Kidney (tissue), 14 donors: ENCODE measurements around the gene NUFIP1. TPM values are rescaled to one million over a fixed set of nuclear protein-coding genes. Genes with fewer than 3 reads are reported as not detected.

Experiments
- DNase-seq, 5 donors: peaks; one replicate each; pipeline ENCODE4 v3.0.0-alpha.2; 2013 to 2020
- FAIRE-seq: peaks from 2 replicates; lab custom pipeline; 2012; peaks lifted over from hg19 to GRCh38; lab: Jason Lieb, UNC
- H3K27ac ChIP-seq, 2 donors: one replicate each; pipeline ENCODE4 v1.7.0; 2013; ENCODE audit warnings: low read depth in 2 of 2, low read length in 2 of 2, inconsistent platforms in 1 of 2
- H3K27me3 ChIP-seq: one replicate; pipeline ENCODE4 v1.7.1; 2013; ENCODE audit warnings: low read length, inconsistent platforms; ENCODE audit not compliant: control insufficient read depth, insufficient read depth
- H3K36me3 ChIP-seq, 3 donors: one replicate each; pipeline versions ENCODE4 v1.7.0 to v1.7.1; 2013; ENCODE audit warnings: low read length in 3 of 3, control low read depth in 1 of 3, inconsistent platforms in 1 of 3; ENCODE audit not compliant: insufficient read depth in 3 of 3, control insufficient read depth in 2 of 3
- H3K4me1 ChIP-seq, 3 donors: one replicate each; pipeline versions ENCODE4 v1.7.0 to v1.7.1; 2013; ENCODE audit warnings: low read length in 3 of 3, inconsistent platforms in 1 of 3, low read depth in 1 of 3; ENCODE audit not compliant: control insufficient read depth in 2 of 3, insufficient read depth in 2 of 3
- H3K4me3 ChIP-seq, 3 donors: one replicate each; pipeline versions ENCODE4 v1.7.0 to v1.8.1; 2013; ENCODE audit warnings: low read length in 3 of 3, control low read depth in 1 of 3, inconsistent platforms in 1 of 3
- H3K9ac ChIP-seq, 3 donors: one replicate each; pipeline versions ENCODE4 v1.7.0 to v1.7.1; 2013; ENCODE audit warnings: low read length in 3 of 3, control low read depth in 1 of 3, inconsistent platforms in 1 of 3
- H3K9me3 ChIP-seq, 3 donors: one replicate each; pipeline versions ENCODE4 v1.7.0 to v1.7.1; 2013; ENCODE audit warnings: low read length in 3 of 3, control low read depth in 1 of 3, inconsistent platforms in 1 of 3; ENCODE audit not compliant: control insufficient read depth in 2 of 3, insufficient read depth in 1 of 3
- intact Hi-C: fragments of 100-400 bp; cut with DNase I; formaldehyde crosslinking; loops from one replicate; pipeline ENCODE4 v1.11.1; 2022
- polyA plus RNA-seq: library from polyadenylated mRNA; stranded (reverse); fragments of 350-450 nt; fragmentation: Illumina TruSeq; extraction: RNeasy Lipid Tissue Mini Kit (QIAGEN cat#74804); gene quantifications from one replicate; pipeline ENCODE4 v1.2.3, GENCODE V29; 2014; ENCODE audit warnings: low read depth, low replicate concordance; ENCODE audit not compliant: insufficient read depth
- total RNA-seq: library from RNA; stranded (reverse); fragmentation: NEBNext Ultra II Directional; extraction: Animal tissue kit (Norgen Biotek cat#: 25700); gene quantifications from one replicate; pipeline ENCODE4 v1.2.1, GENCODE V29; 2021
- TF ChIP-seq, protein P1 (sequence below): IDR thresholded peaks from 3 replicates; pipeline ENCODE4 v1.5.1; 2012; ENCODE audit warnings: mild to moderate bottlenecking, moderate library complexity, borderline replicate concordance; ENCODE audit not compliant: insufficient read depth; ENCODE audit errors: extremely low read depth
- donor health status: control.
- donor health status: control.
- donor health status: control.
- donor health status: control.
- donor health status: control.
- donor health status: DM: yes; HTN: yes; CAD: no.
- donor health status: Normal renal cell carcinoma (clear cell type).

Gene NUFIP1
- total and polyA plus RNA-seq, 2 donors from 2014 or later = 3.4 to 5.5 TPM

- TF ChIP-seq, protein P1, sequence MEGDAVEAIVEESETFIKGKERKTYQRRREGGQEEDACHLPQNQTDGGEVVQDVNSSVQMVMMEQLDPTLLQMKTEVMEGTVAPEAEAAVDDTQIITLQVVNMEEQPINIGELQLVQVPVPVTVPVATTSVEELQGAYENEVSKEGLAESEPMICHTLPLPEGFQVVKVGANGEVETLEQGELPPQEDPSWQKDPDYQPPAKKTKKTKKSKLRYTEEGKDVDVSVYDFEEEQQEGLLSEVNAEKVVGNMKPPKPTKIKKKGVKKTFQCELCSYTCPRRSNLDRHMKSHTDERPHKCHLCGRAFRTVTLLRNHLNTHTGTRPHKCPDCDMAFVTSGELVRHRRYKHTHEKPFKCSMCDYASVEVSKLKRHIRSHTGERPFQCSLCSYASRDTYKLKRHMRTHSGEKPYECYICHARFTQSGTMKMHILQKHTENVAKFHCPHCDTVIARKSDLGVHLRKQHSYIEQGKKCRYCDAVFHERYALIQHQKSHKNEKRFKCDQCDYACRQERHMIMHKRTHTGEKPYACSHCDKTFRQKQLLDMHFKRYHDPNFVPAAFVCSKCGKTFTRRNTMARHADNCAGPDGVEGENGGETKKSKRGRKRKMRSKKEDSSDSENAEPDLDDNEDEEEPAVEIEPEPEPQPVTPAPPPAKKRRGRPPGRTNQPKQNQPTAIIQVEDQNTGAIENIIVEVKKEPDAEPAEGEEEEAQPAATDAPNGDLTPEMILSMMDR = no peak
- H3K9ac ChIP-seq = no peak overlapping the region
- H3K36me3 ChIP-seq = peaks cover 0 to 13% (median 7%) of the 10 kb centered on the region in 3 donors
- no peak overlapping the region for H3K4me3 ChIP-seq
- no peak for FAIRE-seq
- DNase-seq = no peak
- intact Hi-C loops = loop anchor here (10.0 kb wide), 1 partner anchor 479 kb away; no protein-coding TSS in a partner anchor
- no peaks in the 10 kb centered on the region for H3K9me3 ChIP-seq
- no peak overlapping the region for H3K27ac ChIP-seq
- H3K4me1 ChIP-seq = peaks cover 0 to 3% (median 0%) of the 10 kb centered on the region in 3 donors
- H3K27me3 ChIP-seq = no peaks in the 10 kb centered on the region
Observed at GRCh38 chr13:44974056-44974793, 15.0 kb downstream of the NUFIP1 start.

DNA sequence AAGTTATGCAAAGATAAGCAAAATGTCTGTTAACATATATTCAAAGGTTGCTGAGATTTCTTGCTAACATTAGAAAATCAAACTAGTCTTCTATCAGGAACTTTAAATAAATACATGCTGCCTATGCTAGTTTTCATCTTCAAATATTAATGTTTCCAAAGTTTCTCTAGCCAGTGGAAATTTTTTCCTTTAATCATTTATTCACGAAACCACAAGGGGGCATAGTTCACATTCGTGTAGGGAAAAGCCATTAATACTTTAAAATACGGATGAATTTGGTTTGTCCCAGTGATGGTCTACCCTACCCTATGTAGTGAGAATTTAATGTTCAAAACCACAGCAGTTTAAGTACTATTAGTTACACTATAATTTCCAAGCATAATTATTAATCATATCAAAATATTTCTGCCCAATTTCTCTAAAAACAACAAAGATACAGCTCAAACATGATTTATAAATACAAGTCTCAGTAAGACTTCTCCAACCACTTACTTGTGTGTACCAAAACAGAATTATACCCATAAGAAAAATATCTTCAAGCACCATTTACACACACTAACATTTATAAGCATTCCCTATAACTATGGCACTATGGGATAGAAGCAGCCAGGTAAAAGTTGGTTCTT, 16.2 kb downstream of the NUFIP1 start:
- peaks cover 0 to 2% (median 0%) of the 10 kb centered on the region in 3 donors for H3K36me3 ChIP-seq
- no peak overlapping the region for H3K27ac ChIP-seq
- FAIRE-seq = peak; percentile 80
- no peaks in the 10 kb centered on the region for H3K9me3 ChIP-seq
- TF ChIP-seq, protein P1 = peak; percentile 25
- peaks cover 0 to 3% (median 2%) of the 10 kb centered on the region in 3 donors for H3K4me1 ChIP-seq
- H3K4me3 ChIP-seq = no peak overlapping the region
- peak in 2 of 5 donors; percentile 44 to 59 for DNase-seq
- no peaks in the 10 kb centered on the region for H3K27me3 ChIP-seq
- intact Hi-C loops = loop anchor here (10.0 kb wide), 1 partner anchor 478 kb away; no protein-coding TSS in a partner anchor
- no peak overlapping the region for H3K9ac ChIP-seq

DNA sequence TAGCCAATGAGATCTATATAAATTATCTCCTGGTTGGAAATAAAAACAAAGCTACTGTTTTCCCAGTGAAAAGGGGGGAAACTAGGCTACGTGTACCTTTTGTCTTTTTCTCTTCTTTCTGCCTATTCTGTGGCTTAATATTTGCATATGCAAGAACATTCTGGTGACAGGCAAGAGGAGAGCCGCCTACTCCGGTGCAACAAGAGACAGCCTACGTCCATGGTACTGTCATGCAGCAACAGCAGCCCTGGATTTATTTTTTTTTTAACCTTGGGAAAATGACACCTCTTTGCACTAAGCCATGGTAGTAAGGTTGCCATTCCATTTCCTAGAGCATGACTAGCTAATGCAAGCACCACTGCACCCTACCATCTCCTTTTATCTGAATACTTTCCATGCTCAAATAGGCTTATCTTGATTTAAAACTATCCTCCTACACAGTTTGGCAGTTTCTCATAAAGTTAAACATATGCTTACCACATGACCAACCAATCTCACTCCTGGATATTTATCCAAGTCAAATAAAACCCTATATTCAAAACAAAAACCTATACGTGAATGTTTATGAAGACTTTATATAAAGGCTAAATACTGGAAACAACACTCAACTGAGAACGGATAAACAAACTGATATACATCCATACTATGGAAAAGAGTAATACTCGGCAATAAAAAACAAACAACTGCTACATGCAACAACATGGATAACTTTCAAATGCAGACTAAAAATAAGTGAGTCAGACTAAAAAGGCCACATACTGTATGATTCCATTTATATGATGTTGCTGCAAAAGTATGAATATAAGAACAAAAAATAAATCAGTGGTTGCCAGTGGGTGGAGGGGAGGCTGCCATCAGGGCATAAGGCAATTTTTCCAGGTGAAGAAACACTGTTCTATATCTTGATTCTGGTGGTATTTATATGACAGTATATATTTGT, 17.3 kb downstream of the NUFIP1 start:
- Histone ChIP-seq H3K36me3 (no peaks in the 10 kb centered on the region), H3K27ac (no peak overlapping the region), H3K9ac (no peak overlapping the region), H3K4me3 (no peak overlapping the region), H3K4me1 (peaks cover 2 to 8% (median 3%) of the 10 kb centered on the region in 3 donors), H3K27me3 (no peaks in the 10 kb centered on the region), H3K9me3 (no peaks in the 10 kb centered on the region)
- FAIRE-seq (no peak), DNase-seq (peak in 2 of 5 donors; percentile 30 to 36)
- intact Hi-C loops = loop anchor here (10.0 kb wide), 1 partner anchor 477 kb away; no protein-coding TSS in a partner anchor
- TF ChIP-seq, protein P1 = no peak
